ENCODE results near the gene GARS1. TPM values are rescaled to one million over a fixed set of nuclear protein-coding genes. Genes with fewer than 3 reads are reported as not detected.

Gene GARS1
- total RNA-seq, 3 donors from 2014 or later (not counting 1 experiment from before 2014, with no cell fraction given) = 80.2 to 107 (median 92.4) TPM

DNA sequence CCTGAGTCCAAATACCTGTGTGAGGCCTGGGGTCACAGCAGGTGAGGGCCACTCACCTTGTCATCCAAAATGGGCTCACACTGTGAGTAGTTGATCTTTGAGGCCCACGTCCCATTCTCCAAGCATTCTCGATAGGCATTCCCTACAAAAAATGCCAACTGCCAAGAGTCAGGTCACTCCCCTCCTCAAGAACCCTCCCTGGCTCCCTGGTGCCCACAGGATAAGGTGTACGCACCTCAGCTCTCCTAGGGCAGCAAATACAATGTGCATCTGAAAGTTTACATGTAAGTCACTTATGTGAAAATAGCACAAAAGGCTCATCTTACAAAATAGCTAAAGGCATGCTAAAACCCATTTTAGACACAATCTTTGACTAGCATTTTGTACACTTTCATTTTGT is 72.5 kb downstream of the GARS1 start:
- H3K9me3 Mint-ChIP-seq = no peaks in the 10 kb centered on the region
- ATAC-seq = no peak
- H3K27ac ChIP-seq (ENCODE audit: low read length) = no peak overlapping the region
- H3K36me3 Mint-ChIP-seq = no peaks in the 10 kb centered on the region
- H3K4me3 ChIP-seq (ENCODE audit: low read length) = no peak overlapping the region
- H3K27me3 ChIP-seq (ENCODE audit: control insufficient read depth, insufficient read depth, low read length) = no peaks in the 10 kb centered on the region
- H3K9me3 ChIP-seq (ENCODE audit: control insufficient read depth, insufficient read depth, low read length) = no peaks in the 10 kb centered on the region
- no peak for TF ChIP-seq CTCF (IDR thresholded peaks at IDR 0.05)
- peaks cover 0 to 3% of the 10 kb centered on the region in 2 donors for H3K27me3 Mint-ChIP-seq (ENCODE audit: low read depth in 2 of 2)
- H3K4me1 ChIP-seq (ENCODE audit: control insufficient read depth, insufficient read depth, low read length) = no peaks in the 10 kb centered on the region
- no peak overlapping the region for H3K4me3 Mint-ChIP-seq
- H3K4me1 Mint-ChIP-seq = no peaks in the 10 kb centered on the region
- intact Hi-C loops (cut with micrococcal nuclease) = no loop called here
- no peaks in the 10 kb centered on the region for H3K36me3 ChIP-seq (ENCODE audit: control insufficient read depth, insufficient read depth, low read length)
- DNase-seq = no peak
- H3K27ac Mint-ChIP-seq = no peak overlapping the region
- 94% methylated on average over 3 of the region's 3 CpGs for WGBS (ENCODE audit: insufficient coverage)

DNA sequence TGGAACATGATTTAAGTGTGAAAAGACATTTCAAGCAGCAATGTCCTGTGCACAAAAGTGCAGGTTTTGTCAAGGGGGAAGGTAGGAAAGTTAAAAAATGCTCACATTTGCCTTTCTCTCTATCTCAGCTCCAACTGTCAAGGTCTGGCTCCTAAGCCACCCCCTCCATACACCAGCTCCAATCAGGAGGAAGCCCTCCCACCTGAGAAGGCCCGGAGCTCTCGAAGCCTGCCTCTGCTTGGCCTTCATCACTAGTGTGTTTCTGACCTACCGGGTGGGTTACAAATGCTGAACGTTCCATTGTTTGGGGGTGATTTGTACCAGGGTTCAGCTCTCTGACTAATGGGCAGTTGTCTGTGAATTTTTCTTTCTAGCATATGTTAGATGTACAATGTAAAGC is 73.4 kb downstream of the GARS1 start:
- no peaks in the 10 kb centered on the region for H3K4me1 Mint-ChIP-seq
- Histone ChIP-seq H3K27me3 (ENCODE audit: control insufficient read depth, insufficient read depth, low read length) (no peaks in the 10 kb centered on the region), H3K36me3 (ENCODE audit: control insufficient read depth, insufficient read depth, low read length) (no peaks in the 10 kb centered on the region), H3K4me1 (ENCODE audit: control insufficient read depth, insufficient read depth, low read length) (no peaks in the 10 kb centered on the region), H3K4me3 (ENCODE audit: low read length) (no peak overlapping the region), H3K9me3 (ENCODE audit: control insufficient read depth, insufficient read depth, low read length) (no peaks in the 10 kb centered on the region), H3K27ac (ENCODE audit: low read length) (no peak overlapping the region)
- TF ChIP-seq CTCF (IDR thresholded peaks at IDR 0.05) = no peak
- no peak overlapping the region for H3K4me3 Mint-ChIP-seq
- H3K9me3 Mint-ChIP-seq = no peaks in the 10 kb centered on the region
- no peaks in the 10 kb centered on the region for H3K36me3 Mint-ChIP-seq
- peaks cover 0 to 3% of the 10 kb centered on the region in 2 donors for H3K27me3 Mint-ChIP-seq (ENCODE audit: low read depth in 2 of 2)
- WGBS (ENCODE audit: insufficient coverage) = 72% methylated on average over 4 of the region's 4 CpGs
- ATAC-seq (no peak), DNase-seq (no peak)
- intact Hi-C loops (cut with micrococcal nuclease) = no loop called here
- no peak overlapping the region for H3K27ac Mint-ChIP-seq

GRCh38 chr7:30671793-30672465 is 77.3 kb downstream of the GARS1 start:
- Histone ChIP-seq H3K27me3 (ENCODE audit: control insufficient read depth, insufficient read depth, low read length) (no peaks in the 10 kb centered on the region), H3K4me1 (ENCODE audit: control insufficient read depth, insufficient read depth, low read length) (no peaks in the 10 kb centered on the region), H3K36me3 (ENCODE audit: control insufficient read depth, insufficient read depth, low read length) (no peaks in the 10 kb centered on the region), H3K27ac (ENCODE audit: low read length) (no peak overlapping the region), H3K9me3 (ENCODE audit: control insufficient read depth, insufficient read depth, low read length) (no peaks in the 10 kb centered on the region), H3K4me3 (ENCODE audit: low read length) (no peak overlapping the region)
- Mint-ChIP-seq H3K27ac (no peak overlapping the region), H3K36me3 (no peaks in the 10 kb centered on the region), H3K9me3 (no peaks in the 10 kb centered on the region), H3K4me1 (no peaks in the 10 kb centered on the region), H3K27me3 (ENCODE audit: low read depth in 2 of 2) (peaks cover 9 to 10% of the 10 kb centered on the region in 2 donors), H3K4me3 (no peak overlapping the region)
- intact Hi-C loops (cut with micrococcal nuclease) = no loop called here
- ATAC-seq (no peak), DNase-seq (peak in 1 of 2 donors; percentile 31)
- WGBS (ENCODE audit: insufficient coverage) = 13% methylated on average over 6 of the region's 6 CpGs
- TF ChIP-seq CTCF (IDR thresholded peaks at IDR 0.05) = no peak

DNA sequence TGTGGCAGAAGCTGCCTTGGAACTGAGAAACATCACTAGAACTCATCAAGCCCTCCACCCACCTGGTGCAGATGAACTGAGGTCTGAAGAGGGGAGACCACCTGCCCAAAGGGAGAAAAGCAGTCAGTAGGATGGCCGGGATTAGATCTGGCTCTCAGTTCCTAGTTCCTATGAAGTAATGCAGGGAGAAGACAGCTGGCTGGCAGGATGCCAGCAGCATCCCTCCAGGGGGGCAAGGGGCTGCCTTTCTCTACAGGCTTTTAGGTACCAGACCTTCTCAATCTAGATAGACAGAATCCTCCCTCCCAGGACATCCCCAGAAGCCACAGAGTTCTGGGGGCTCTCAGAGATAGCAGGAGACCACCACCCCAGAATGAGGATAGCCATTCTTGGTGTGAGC is 79.7 kb downstream of the GARS1 start:
- H3K27me3 ChIP-seq (ENCODE audit: control insufficient read depth, insufficient read depth, low read length) = no peaks in the 10 kb centered on the region
- DNase-seq = no peak
- H3K27ac Mint-ChIP-seq = no peak overlapping the region
- H3K36me3 ChIP-seq (ENCODE audit: control insufficient read depth, insufficient read depth, low read length) = no peaks in the 10 kb centered on the region
- intact Hi-C loops (cut with micrococcal nuclease) = no loop called here
- WGBS (ENCODE audit: insufficient coverage) = 69% methylated on average over 1 of the region's 1 CpG
- no peaks in the 10 kb centered on the region for H3K9me3 Mint-ChIP-seq
- H3K9me3 ChIP-seq (ENCODE audit: control insufficient read depth, insufficient read depth, low read length) = no peaks in the 10 kb centered on the region
- no peaks in the 10 kb centered on the region for H3K4me1 ChIP-seq (ENCODE audit: control insufficient read depth, insufficient read depth, low read length)
- H3K4me3 ChIP-seq (ENCODE audit: low read length) = no peak overlapping the region
- H3K4me3 Mint-ChIP-seq = no peak overlapping the region
- H3K27me3 Mint-ChIP-seq (ENCODE audit: low read depth in 2 of 2) = peaks cover 23 to 28% of the 10 kb centered on the region in 2 donors
- no peaks in the 10 kb centered on the region for H3K4me1 Mint-ChIP-seq
- no peak for TF ChIP-seq CTCF (IDR thresholded peaks at IDR 0.05)
- ATAC-seq = no peak
- H3K36me3 Mint-ChIP-seq = no peaks in the 10 kb centered on the region
- H3K27ac ChIP-seq (ENCODE audit: low read length) = no peak overlapping the region
